HuH-7 (cell line): ENCODE data around the gene RPS10.
"Not testable (repeated sequence)": the region's sequence is repeated elsewhere in the genome, so short reads cannot be mapped to it uniquely, and the experiment has no call there.

Experiments used
- DNase-seq: peaks from one replicate; pipeline ENCODE4 v3.0.0; 2011; ENCODE audit warnings: low spot score

The RPS10 gene

GRCh38 chr6:34447910-34448309, 22.0 kb upstream of the RPS10 start:
- DNase-seq = no peak

DNA sequence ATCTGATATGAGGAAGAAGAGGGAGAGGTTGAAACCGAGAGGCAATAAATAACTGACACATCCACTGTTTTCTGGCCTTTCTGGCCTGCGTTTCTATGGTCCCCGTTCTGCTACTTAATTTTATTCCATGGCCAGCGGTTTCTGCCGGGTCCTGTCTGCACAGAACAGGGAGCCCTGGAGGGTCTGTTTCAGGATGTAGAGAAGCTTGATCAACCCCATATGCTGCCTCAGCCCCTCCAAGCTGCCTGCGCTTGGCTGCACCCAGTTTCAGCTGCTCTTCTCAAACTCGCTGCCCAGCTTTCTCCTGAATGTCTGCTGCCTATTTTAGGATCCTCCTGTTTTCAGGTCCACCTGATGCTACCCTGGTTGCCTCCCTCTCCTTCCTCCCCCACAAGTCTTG, 21.5 kb upstream of the RPS10 start:
- DNase-seq = no peak

- no peak for DNase-seq
Observed at GRCh38 chr6:34445313-34445860, 19.5 kb upstream of the RPS10 start.

- DNase-seq = no peak
Observed at GRCh38 chr6:34441526-34441925, 15.7 kb upstream of the RPS10 start.

DNA sequence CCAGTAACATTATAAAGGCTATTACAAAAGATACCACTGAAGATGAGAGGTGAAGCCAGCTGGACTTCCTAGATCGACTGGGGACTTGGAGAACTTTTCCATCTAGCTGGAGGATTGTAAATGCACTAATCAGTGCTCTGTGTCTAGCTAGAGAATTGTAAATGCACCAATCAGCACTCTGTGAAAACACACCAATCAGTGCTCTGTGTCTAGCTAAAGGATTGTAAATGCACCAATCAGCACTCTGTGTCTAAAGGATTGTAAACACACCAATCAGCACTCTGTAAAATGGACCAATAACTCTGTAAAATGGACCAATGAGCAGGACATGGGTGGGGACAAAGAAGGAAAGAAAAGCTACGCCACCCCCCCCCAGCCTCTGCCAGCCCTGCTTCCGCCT, 13.6 kb upstream of the RPS10 start:
- no peak for DNase-seq

DNA sequence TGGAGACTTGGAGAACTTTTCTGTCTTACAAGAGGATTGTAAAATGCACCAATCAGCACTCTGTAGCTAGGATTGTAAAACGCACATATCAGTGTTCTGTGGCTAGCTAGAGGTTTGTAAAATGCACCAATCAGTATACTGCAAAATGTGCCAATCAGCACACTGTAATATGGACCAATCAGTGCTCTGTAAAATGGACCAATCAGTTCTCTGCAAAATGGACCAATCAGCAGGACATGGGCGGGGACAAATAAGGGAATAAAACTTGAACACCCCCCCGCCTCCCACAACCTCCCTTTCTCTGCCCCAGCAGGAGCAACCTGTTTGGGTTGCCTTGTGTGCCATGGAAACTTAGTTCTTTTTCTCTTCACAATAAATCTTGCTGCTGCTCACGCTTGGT, 12.8 kb upstream of the RPS10 start:
- DNase-seq = no peak

DNA sequence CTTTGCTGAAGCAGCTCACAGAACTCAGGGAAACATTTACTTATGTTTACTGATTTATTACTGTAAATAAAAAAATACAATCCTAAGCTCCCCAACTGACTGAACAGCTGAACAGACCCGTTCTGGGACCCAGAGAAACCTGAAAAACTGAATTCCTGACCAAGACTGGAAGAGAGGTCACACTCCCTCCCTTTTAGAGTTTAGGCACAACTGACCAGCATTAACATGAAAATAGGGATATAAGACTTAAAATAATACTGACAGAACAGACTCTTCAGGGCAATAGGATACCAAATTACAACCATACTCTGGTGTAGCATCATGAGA, 11.7 kb upstream of the RPS10 start:
- DNase-seq = no peak

GRCh38 chr6:34436803-34437643, 11.2 kb upstream of the RPS10 start:
- DNase-seq = no peak

DNA sequence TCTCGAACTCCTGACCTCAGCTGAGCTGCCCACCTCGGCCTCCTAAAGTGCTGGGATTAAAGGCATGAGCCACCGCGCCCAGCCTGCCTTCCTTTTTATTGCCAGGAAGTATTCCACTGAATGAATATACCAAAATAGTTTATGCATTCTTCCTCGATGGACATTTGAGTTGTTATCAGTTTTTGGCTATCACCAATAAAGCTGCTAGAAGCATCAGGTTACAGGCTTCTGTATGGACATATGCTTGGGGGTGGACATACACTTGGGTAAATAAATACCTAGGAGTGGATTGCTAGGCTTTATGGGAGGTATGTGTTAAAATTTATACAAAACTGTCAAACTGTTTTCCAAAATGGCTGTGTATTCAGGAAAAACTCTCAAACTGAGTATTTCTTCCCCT, 10.0 kb upstream of the RPS10 start:
- DNase-seq = no peak

DNA sequence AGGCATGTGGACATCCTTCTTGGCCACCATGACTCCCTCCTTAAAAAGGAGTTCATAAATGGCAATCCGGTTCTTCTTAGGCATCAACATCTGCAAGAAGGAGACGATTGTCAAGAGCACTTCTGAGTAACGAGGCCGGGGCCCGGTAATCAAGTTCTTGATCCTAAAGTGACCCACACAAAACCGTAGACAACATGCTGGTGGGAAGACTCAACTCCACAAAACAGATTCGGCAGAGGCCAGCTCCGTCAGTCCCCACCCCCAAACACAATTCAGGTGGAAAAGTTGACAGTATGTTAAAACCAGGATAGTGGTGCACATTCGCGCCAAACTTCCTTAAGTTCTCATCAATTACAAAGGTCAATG, 754 bp downstream of the RPS10 start:
- no peak for DNase-seq

- DNase-seq = no peak
Observed at GRCh38 chr6:34424200-34425131, 1.4 kb downstream of the RPS10 start.

DNA sequence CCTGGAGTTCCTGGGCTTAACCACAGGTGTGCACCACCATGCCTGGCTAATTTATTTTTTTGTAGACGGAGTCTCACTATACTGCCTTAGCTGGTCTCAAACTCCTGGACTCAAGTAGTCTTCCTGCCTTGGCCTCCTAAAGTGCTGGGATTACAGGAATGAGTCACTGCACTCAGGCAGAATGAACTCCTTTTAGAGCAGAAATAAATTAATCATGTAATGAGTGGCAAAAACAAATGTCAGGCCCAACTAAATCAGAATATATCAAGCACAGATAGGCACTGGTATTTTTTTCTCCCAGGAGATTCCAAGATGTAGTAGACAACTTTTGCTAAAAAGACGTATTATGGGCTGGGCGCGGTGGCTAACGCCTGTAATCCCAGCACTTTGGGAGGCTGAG, 2.6 kb downstream of the RPS10 start:
- DNase-seq = no peak

DNA sequence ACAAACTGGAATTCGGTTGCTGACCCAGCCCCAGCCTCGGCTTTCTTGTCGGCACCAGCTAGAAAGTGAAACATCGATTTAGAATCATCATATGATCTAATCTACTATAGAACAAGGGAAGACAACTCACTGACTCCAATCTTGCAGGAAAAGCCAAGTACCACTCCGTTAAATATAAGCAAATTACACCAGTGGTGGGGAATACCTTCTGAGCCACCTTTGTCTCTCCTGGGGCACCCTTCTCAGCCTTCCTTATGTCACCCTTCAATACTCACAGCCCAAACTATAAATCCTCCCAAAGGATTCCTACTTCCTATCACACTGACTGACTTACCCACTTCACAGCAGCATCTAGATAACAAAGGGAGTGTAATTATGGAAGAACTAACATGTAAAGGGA, 7.5 kb downstream of the RPS10 start:
- no peak for DNase-seq

DNA sequence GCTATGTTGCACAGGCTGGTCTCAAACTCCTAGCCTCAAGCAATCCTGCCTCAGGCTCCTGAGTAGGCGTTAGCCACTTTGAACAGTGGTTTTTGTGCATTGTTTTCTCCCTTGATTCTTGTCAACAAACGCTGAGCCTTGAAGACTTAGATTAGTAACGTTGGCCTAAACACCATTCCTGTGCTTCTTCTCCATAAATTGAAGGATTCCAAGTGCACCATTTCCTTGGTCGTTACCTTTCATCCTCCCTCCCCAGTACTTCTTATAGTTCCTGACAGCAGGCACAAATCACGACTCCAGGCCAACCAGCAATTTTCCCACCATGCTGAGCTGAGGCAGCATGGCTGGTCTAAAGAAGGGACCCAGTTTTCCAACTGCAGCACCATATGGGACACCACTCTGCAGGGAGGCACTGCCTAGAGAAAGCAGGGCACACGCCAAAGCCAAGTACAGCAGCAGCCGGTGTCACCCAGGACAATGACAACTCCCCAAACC, 8.9 kb downstream of the RPS10 start:
- DNase-seq = no peak

DNA sequence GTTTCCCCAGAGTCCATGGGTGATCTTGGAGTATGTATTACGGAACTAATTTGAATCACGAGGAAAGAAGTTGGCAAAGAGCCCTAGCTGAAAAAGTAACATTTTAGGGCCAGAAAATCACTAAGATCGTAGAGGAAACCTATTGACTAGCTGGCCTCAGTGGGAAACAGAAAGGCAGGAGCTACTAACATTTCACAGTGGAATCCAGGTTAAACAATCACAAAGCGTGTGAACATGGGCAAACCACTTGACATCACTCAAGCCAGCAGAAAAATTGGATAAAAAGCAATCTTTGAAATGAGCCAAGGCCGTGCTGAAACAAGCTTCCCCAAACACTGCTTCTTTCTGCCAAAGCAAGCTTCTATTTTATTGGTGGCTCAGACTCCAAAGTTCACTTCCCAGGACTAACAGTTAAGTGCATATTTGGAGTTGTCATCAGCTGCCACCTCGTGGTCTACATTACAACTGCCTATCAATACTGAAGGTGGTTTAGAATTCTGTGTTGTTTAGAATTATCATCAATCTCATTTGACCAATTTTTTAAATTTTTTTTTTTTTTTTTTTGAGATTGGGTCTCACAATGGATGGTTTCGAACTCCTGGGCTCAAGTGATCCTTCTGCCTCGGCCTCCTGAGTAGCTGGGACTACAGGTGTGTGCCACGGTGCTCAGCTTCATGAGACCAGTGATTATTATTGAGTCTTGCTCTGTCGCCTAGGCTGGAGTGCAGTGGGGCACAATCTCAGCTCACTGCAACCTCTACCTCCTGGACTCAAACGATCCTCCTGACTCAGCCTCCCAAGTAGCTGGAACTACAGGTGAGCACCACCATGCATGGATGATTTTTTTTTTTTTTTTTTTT, 10.6 kb downstream of the RPS10 start:
- DNase-seq = peak; percentile 58

- DNase-seq = no peak
Observed at GRCh38 chr6:34412643-34413214, 13.1 kb downstream of the RPS10 start.

- no peak for DNase-seq
Observed at GRCh38 chr6:34412016-34412415, 13.9 kb downstream of the RPS10 start.

- not testable (repeated sequence) for DNase-seq
Observed at GRCh38 chr6:34407915-34408314, 18.0 kb downstream of the RPS10 start.

DNA sequence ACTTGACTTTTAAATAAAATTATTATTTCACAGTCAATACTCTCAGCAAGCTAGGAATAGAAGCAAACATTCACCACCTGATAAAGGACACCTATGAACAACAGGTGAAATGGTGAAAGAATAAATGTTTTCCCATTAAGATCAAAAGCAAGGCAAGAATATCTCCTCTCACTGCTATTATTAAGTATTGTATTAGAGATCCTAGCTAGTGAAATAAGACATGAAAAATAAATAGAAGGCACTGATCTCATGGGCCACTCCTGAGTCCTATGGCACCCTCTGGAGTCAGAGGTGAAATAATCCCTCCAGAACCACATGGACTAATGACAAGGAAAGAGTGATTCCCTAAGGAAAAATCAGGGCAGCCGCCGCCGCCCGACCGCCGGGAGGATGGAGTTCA, 29.4 kb downstream of the RPS10 start:
- DNase-seq = no peak

DNA sequence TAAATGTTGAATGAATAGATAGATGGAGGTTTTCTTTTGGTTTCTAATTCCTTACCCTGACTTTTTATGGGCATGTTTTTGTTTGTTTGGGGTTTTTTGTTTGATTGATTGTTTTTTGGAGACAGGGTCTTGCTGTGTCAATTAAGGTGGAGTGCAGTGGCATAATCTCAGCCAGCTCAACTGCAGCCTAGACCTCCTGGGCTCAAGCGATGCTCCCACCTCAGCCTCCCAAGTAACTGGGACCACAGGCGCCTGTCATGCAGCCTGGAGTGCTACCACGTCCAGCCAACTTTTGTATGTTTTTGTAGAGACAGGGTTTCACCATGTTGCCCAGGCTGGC, 31.9 kb downstream of the RPS10 start:
- no peak for DNase-seq

GRCh38 chr6:34393191-34393965, 32.5 kb downstream of the RPS10 start:
- DNase-seq = no peak
